A549 (cell line): Measurements from ENCODE around the gene PAPSS2. TPM values are rescaled to one million over a fixed set of nuclear protein-coding genes. Genes with fewer than 3 reads are reported as not detected.

Experiments used
- ATAC-seq, 2 experiments: fragments of 200-7000 bp in 1 of 2; fragments of >200 bp in 1 of 2; cut with Nextera tagmentation in 1 of 2; cut with Tn5 transposase in 1 of 2; 3 replicates each; pipeline versions ENCODE4 v1.8.0 to v1.9.1; 2018 to 2020; ENCODE audit warnings: mild to moderate bottlenecking in 1 of 2, moderate library complexity in 1 of 2
- CTCF ChIA-PET: fragments of 300-600 bp; sonication (Branson Sonifier 250); formaldehyde crosslinking; extraction: SDS; loops from one replicate; lab custom pipeline; 2021; ENCODE audit warnings: antibody characterized with exemption, inconsistent platforms; lab: Yijun Ruan, JAX
- POLR2A ChIA-PET: fragments of 350-600 bp; formaldehyde crosslinking; extraction: SDS; loops from one replicate; lab custom pipeline; 2021; ENCODE audit warnings: antibody characterized with exemption, inconsistent platforms; lab: Yijun Ruan, JAX
- DNase-seq, 2 experiments: peaks; one replicate each; pipeline versions ENCODE4 v3.0.0 to v3.0.0-alpha.2; 2011 to 2016; ENCODE audit warnings: low read depth in 1 of 2, low spot score in 1 of 2
- FAIRE-seq: peaks from 2 replicates; lab custom pipeline; 2011; peaks lifted over from hg19 to GRCh38; lab: Jason Lieb, UNC
- H3K27ac ChIP-seq, 2 experiments: fragments of >200 bp; sonication (Bioruptor Twin); formaldehyde crosslinking; 3 replicates each; pipeline ENCODE4 v1.5.1; 2016 to 2017
- H3K4me1 ChIP-seq: fragments of >200 bp; sonication (Bioruptor Twin); formaldehyde crosslinking; 3 replicates; pipeline ENCODE4 v1.6.1; 2016
- H3K4me2 ChIP-seq: fragments of >200 bp; sonication (Bioruptor Twin); formaldehyde crosslinking; 3 replicates; pipeline ENCODE4 v1.6.1; 2016
- H3K4me3 ChIP-seq: fragments of >200 bp; sonication (Bioruptor Twin); formaldehyde crosslinking; 3 replicates; pipeline ENCODE4 v1.5.1; 2016
- H3K9me3 ChIP-seq: fragments of >200 bp; sonication (Bioruptor Twin); formaldehyde crosslinking; 3 replicates; pipeline ENCODE4 v1.6.1; 2016
- ATOH8 ChIP-seq: fragments of 250-450 bp; sonication (Bioruptor Pico); IDR thresholded peaks from 2 replicates; pipeline ENCODE4 v1.5.0; 2020; ENCODE audit warnings: low read depth, mild to moderate bottlenecking, moderate library complexity
- BCL3 ChIP-seq: fragments of >200 bp; sonication (Bioruptor Twin); formaldehyde crosslinking; IDR thresholded peaks from 3 replicates; pipeline ENCODE4 v1.6.1; 2016
- CEBPB ChIP-seq, 2 experiments: fragments of >200 bp in 1 of 2; sonication (Bioruptor Twin) in 1 of 2; formaldehyde crosslinking in 1 of 2; IDR thresholded peaks; 2 replicates each; pipeline ENCODE4 v1.6.1; 2012 to 2016
- CHD2 ChIP-seq: fragments of 150-350 bp; IDR thresholded peaks from 2 replicates; pipeline ENCODE4 v1.6.1; 2014; ENCODE audit warnings: low read length; ENCODE audit not compliant: partially characterized antibody
- CHD4 ChIP-seq: fragments of 200-600 bp; sonication (generic); IDR thresholded peaks from 2 replicates; pipeline ENCODE4 v1.6.1; 2016; ENCODE audit warnings: antibody characterized with exemption, mild to moderate bottlenecking, borderline replicate concordance
- EP300 ChIP-seq, 2 experiments: fragments of >200 bp; sonication (Bioruptor Twin); formaldehyde crosslinking; IDR thresholded peaks; 2 replicates in 1 of 2; 3 replicates in 1 of 2; pipeline ENCODE4 v1.6.1; 2016 to 2017
- ESRRA ChIP-seq: fragments of 150-350 bp; IDR thresholded peaks from 2 replicates; pipeline ENCODE4 v1.6.1; 2014; ENCODE audit warnings: mild to moderate bottlenecking, low read length, borderline replicate concordance
- FOSB ChIP-seq: fragments of 250-450 bp; sonication (Bioruptor Pico); IDR thresholded peaks from 2 replicates; pipeline ENCODE4 v1.5.0; 2020; ENCODE audit warnings: mild to moderate bottlenecking, moderate library complexity
- FOSL2 ChIP-seq, 2 experiments: fragments of 450-650 bp in 1 of 2; fragments of >200 bp in 1 of 2; sonication (Bioruptor Twin) in 1 of 2; formaldehyde crosslinking; IDR thresholded peaks; 2 replicates each; pipeline versions ENCODE4 v1.5.0 to v1.6.1; 2016 to 2020; ENCODE audit warnings: mild to moderate bottlenecking in 1 of 2, moderate library complexity in 1 of 2
- FOXS1 ChIP-seq: fragments of 250-450 bp; sonication (Bioruptor Pico); IDR thresholded peaks from 2 replicates; pipeline ENCODE4 v1.5.0; 2020; ENCODE audit warnings: mild to moderate bottlenecking, moderate library complexity
- HES2 ChIP-seq: fragments of >200 bp; sonication (Bioruptor Twin); formaldehyde crosslinking; IDR thresholded peaks from 2 replicates; pipeline ENCODE4 v1.6.1; 2016
- HOXB5 ChIP-seq: fragments of 250-450 bp; sonication (Bioruptor Pico); IDR thresholded peaks from 2 replicates; pipeline ENCODE4 v1.5.0; 2020; ENCODE audit warnings: mild to moderate bottlenecking, moderate library complexity
- KDM1A ChIP-seq: fragments of 200-600 bp; sonication (generic); IDR thresholded peaks from 2 replicates; pipeline ENCODE4 v1.6.1; 2016; ENCODE audit warnings: low read depth, mild to moderate bottlenecking
- MAZ ChIP-seq: fragments of 150-350 bp; IDR thresholded peaks from 2 replicates; pipeline ENCODE4 v1.6.1; 2014; ENCODE audit warnings: antibody characterized with exemption, low read depth, low read length, borderline replicate concordance
- MYC ChIP-seq: IDR thresholded peaks from 2 replicates; pipeline ENCODE4 v1.6.1; 2012; ENCODE audit warnings: mild to moderate bottlenecking, inconsistent platforms, low read length, improper control_type of control experiment, borderline replicate concordance
- NFE2L2 ChIP-seq: fragments of 150-350 bp; conservative IDR thresholded peaks from 2 replicates; pipeline ENCODE4 v1.6.1; 2014; ENCODE audit warnings: low read length
- NR3C1 ChIP-seq: fragments of >200 bp; sonication (Bioruptor Twin); formaldehyde crosslinking; IDR thresholded peaks from 3 replicates; pipeline ENCODE4 v1.6.1; 2017
- RAD21 ChIP-seq, 2 experiments: fragments of >200 bp in 1 of 2; sonication (Bioruptor Twin) in 1 of 2; formaldehyde crosslinking in 1 of 2; IDR thresholded peaks in 1 of 2; conservative IDR thresholded peaks in 1 of 2; 2 replicates in 1 of 2; 3 replicates in 1 of 2; pipeline ENCODE4 v1.6.1; 2012 to 2018; ENCODE audit warnings: inconsistent platforms in 1 of 2
- REST ChIP-seq: fragments of 200-600 bp; sonication (generic); IDR thresholded peaks from 2 replicates; pipeline ENCODE4 v1.6.1; 2016; ENCODE audit warnings: antibody characterized with exemption, mild to moderate bottlenecking, moderate library complexity
- TP53 ChIP-seq: fragments of 250-450 bp; sonication (Bioruptor Pico); IDR thresholded peaks from 2 replicates; pipeline ENCODE4 v1.5.0; 2021; ENCODE audit warnings: mild to moderate bottlenecking, moderate library complexity
- WGBS: methylation state at CpG from one replicate; pipeline ENCODE4 v1.1.6; 2017; ENCODE audit errors: missing lambda C conversion rate; 5-methylcytosine and 5-hydroxymethylcytosine counted together
- polyA plus RNA-seq, 4 experiments: library from polyadenylated mRNA; depleted of rRNA in 3 of 4; stranded (reverse); fragments of >200 nt; fragmentation: RNase III in 1 of 4; extraction: RNeasy Plus Mini Kit Qiagen cat#74134 plus additional on column Dnase treatment in 1 of 4; gene quantifications; 2 replicates in 3 of 4; 3 replicates in 1 of 4; pipeline ENCODE4 v1.2.3, GENCODE V29; 2011 to 2017
- TF ChIP-seq, protein P1 (sequence below): fragments of 450-650 bp; IDR thresholded peaks from 2 replicates; pipeline ENCODE4 v1.6.1; 2014; ENCODE audit warnings: antibody characterized with exemption
- TF ChIP-seq, protein P2 (sequence below): fragments of 250-450 bp; sonication (Bioruptor Pico); IDR thresholded peaks from 2 replicates; pipeline ENCODE4 v1.5.0; 2021; ENCODE audit warnings: mild to moderate bottlenecking, moderate library complexity, borderline replicate concordance

The PAPSS2 gene
- polyA plus RNA-seq, 2 of the 4 experiments (the other 2 are of a cell fraction) = 27.7 to 29.0 TPM

- ChIA-PET CTCF (interaction anchor here (1.0 to 1.2 kb wide), 2 partner anchors 64 to 69 kb away, joined by 4 read pairs; no protein-coding TSS in a partner anchor), POLR2A (no interaction called here)
- H3K4me1 ChIP-seq = no peaks in the 10 kb centered on the region
- H3K9me3 ChIP-seq = no peaks in the 10 kb centered on the region
- WGBS = 92% methylated on average over 7 of the region's 7 CpGs
- no peak for FAIRE-seq
- TF ChIP-seq KDM1A (no peak), HES2 (no peak), ATOH8 (CRISPR knock-in tag) (no peak), CHD2 (no peak), RAD21 (conservative IDR thresholded peaks at IDR 0.05 in 1 of 2, IDR thresholded peaks at IDR 0.05 in 1 of 2) (no peak), FOSL2 (IDR thresholded peaks at IDR 0.05) (no peak), FOSL2 (CRISPR knock-in tag; IDR thresholded peaks at IDR 0.05) (no peak), NFE2L2 (no peak), CEBPB (IDR thresholded peaks at IDR 0.05) (no peak), BCL3 (no peak), TP53 (CRISPR knock-in tag) (no peak), REST (no peak), MYC (no peak)
- TF ChIP-seq, protein P1, sequence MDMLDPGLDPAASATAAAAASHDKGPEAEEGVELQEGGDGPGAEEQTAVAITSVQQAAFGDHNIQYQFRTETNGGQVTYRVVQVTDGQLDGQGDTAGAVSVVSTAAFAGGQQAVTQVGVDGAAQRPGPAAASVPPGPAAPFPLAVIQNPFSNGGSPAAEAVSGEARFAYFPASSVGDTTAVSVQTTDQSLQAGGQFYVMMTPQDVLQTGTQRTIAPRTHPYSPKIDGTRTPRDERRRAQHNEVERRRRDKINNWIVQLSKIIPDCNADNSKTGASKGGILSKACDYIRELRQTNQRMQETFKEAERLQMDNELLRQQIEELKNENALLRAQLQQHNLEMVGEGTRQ = no peak
- no peak overlapping the region for H3K4me2 ChIP-seq
- H3K4me3 ChIP-seq = no peak overlapping the region
- no peak for ATAC-seq
- no peak for DNase-seq
- H3K27ac ChIP-seq = no peak overlapping the region
These were observed 126.7 kb downstream of the PAPSS2 start for GRCh38 chr10:87786421-87786820.

- 91% methylated on average over 3 of the region's 3 CpGs for WGBS
- DNase-seq = no peak
- no peak for TF ChIP-seq MAZ
- no peak for TF ChIP-seq NFE2L2
- TF ChIP-seq EP300 (IDR thresholded peaks at IDR 0.05) = no peak
- no peak for TF ChIP-seq NR3C1
- no peak for TF ChIP-seq FOSB (CRISPR knock-in tag)
- TF ChIP-seq, protein P2, sequence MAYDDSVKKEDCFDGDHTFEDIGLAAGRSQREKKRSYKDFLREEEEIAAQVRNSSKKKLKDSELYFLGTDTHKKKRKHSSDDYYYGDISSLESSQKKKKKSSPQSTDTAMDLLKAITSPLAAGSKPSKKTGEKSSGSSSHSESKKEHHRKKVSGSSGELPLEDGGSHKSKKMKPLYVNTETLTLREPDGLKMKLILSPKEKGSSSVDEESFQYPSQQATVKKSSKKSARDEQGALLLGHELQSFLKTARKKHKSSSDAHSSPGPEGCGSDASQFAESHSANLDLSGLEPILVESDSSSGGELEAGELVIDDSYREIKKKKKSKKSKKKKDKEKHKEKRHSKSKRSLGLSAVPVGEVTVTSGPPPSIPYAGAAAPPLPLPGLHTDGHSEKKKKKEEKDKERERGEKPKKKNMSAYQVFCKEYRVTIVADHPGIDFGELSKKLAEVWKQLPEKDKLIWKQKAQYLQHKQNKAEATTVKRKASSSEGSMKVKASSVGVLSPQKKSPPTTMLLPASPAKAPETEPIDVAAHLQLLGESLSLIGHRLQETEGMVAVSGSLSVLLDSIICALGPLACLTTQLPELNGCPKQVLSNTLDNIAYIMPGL (CRISPR knock-in tag) = no peak
- TF ChIP-seq FOSL2 (IDR thresholded peaks at IDR 0.05) = no peak
- TF ChIP-seq FOSL2 (CRISPR knock-in tag; IDR thresholded peaks at IDR 0.05) = no peak
- TF ChIP-seq, protein P1 = no peak
- no peak for TF ChIP-seq HOXB5
- no peak for TF ChIP-seq FOXS1 (CRISPR knock-in tag)
- TF ChIP-seq CHD4 = no peak
- TF ChIP-seq RAD21 (conservative IDR thresholded peaks at IDR 0.05 in 1 of 2, IDR thresholded peaks at IDR 0.05 in 1 of 2) = no peak
- TF ChIP-seq ESRRA = no peak
- TF ChIP-seq KDM1A = no peak
- Histone ChIP-seq H3K4me3 (no peak overlapping the region), H3K4me1 (peaks cover 5% of the 10 kb centered on the region; the same call in 1 of the 3 replicates), H3K4me2 (no peak overlapping the region), H3K27ac (no peak overlapping the region), H3K9me3 (no peaks in the 10 kb centered on the region)
- FAIRE-seq = no peak
- ChIA-PET CTCF (no interaction called here), POLR2A (no interaction called here)
- ATAC-seq = no peak
These were observed 130.5 kb downstream of the PAPSS2 start for GRCh38 chr10:87790185-87790584.
